Heart right ventricle (tissue), 16 donors: ENCODE results near the gene FCN3. TPM values are rescaled to one million over a fixed set of nuclear protein-coding genes. Genes with fewer than 3 reads are reported as not detected.
A peak's percentile ranks its signal among the peaks of the same experiment; 100 is the strongest.

Experiments used
- ATAC-seq, 8 donors: fragments of 200-7000 bp; cut with Tn5 transposase; one replicate each; pipeline ENCODE4 v1.9.1; 2020; ENCODE audit warnings: mild to moderate bottlenecking in 8 of 8, moderate library complexity in 8 of 8, moderate number of reproducible peaks in 1 of 8
- DNase-seq, 2 donors: peaks; one replicate each; pipeline ENCODE4 v3.0.0-alpha.2; 2020
- H3K27ac ChIP-seq, 10 donors: fragments of 200-600 bp; sonication (generic) in 2 of 10; one replicate each; pipeline versions ENCODE4 v1.5.0 to v1.8.0; 2020 to 2022; ENCODE audit warnings: mild to moderate bottlenecking in 3 of 10
- H3K27me3 ChIP-seq, 7 donors: fragments of 200-600 bp; one replicate each; pipeline ENCODE4 v1.8.0; 2021 to 2022; ENCODE audit warnings: mild to moderate bottlenecking in 2 of 7
- H3K36me3 ChIP-seq, 9 donors: fragments of 200-600 bp; sonication (generic) in 1 of 9; one replicate each; pipeline versions ENCODE4 v1.5.0 to v1.8.0; 2020 to 2022; ENCODE audit warnings: mild to moderate bottlenecking in 2 of 9
- H3K4me1 ChIP-seq, 9 donors: fragments of 200-600 bp; sonication (generic) in 1 of 9; one replicate each; pipeline versions ENCODE4 v1.5.0 to v1.8.0; 2020 to 2022; ENCODE audit warnings: mild to moderate bottlenecking in 4 of 9
- H3K4me3 ChIP-seq, 10 donors: fragments of 200-600 bp; sonication (generic) in 2 of 10; one replicate each; pipeline versions ENCODE4 v1.5.0 to v1.8.0; 2020 to 2022; ENCODE audit warnings: mild to moderate bottlenecking in 7 of 10, moderate library complexity in 2 of 10
- H3K9me3 ChIP-seq, 11 donors: fragments of 200-600 bp in 10 of 11; sonication (generic) in 2 of 11; one replicate each; pipeline versions ENCODE4 v1.5.0 to v1.8.0; 2013 to 2022; ENCODE audit warnings: mild to moderate bottlenecking in 2 of 11, control low read depth in 1 of 11, moderate library complexity in 1 of 11
- WGBS, 2 donors: extraction: QIAGEN DNeasy Blood & Tissue Kit; methylation state at CpG; one replicate each; pipeline ENCODE4 v1.1.7; 2013; ENCODE audit warnings: inconsistent platforms in 1 of 2; 5-methylcytosine and 5-hydroxymethylcytosine counted together
- intact Hi-C, 10 donors: fragments of 100-400 bp; cut with DNase I; formaldehyde crosslinking; loops; one replicate each; pipeline versions ENCODE4 v1.11.1 to v1.14.2; 2022
- polyA plus RNA-seq, 2 donors: library from polyadenylated mRNA; stranded (reverse); fragments of 200-250 nt; gene quantifications; one replicate each; pipeline ENCODE4 v1.2.3, GENCODE V29; 2013
- total RNA-seq, 10 donors: library from RNA; stranded (reverse); fragmentation: NEBNext Ultra II Directional in 3 of 10; extraction: Animal tissue kit (Norgen Biotek cat#: 25700) in 3 of 10; gene quantifications; one replicate each; pipeline versions ENCODE4 v1.2.1 to v1.2.4, GENCODE V29; 2021 to 2023
- TF ChIP-seq, protein P1 (sequence below), 9 donors: fragments of 200-600 bp; sonication (generic) in 2 of 9; IDR thresholded peaks; one replicate each; pipeline versions ENCODE4 v1.5.0 to v1.8.0; 2021 to 2022; ENCODE audit warnings: antibody characterized with exemption in 9 of 9, mild to moderate bottlenecking in 5 of 9, moderate library complexity in 1 of 9
- donor health status: Arrhythmogenic right ventricular cardiomyopathy.
- donor health status: ischemic (EF 13 %, LVEDD 7.1; RV severe dilation, severe dysfunction).
- donor health status: healthy with polysubstance abuse.
- donor health status: DM: no; HTN: yes; CAD: no.
- donor health status: DM: no; HTN: no; CAD: no.
- donor health status: ischemic (EF 25% LVEDD 6.9; RV normal size, moderate dysfunction).
- donor health status: ischemic (EF 25% LVEDD 5.7; RV mildly dilated, moderate dysfunction).
- donor health status: healthy.
- donor health status: DM: yes; HTN: yes; CAD: no.
- donor health status: Ischemic cardiomyopathy.
- donor health status: ischemic (EF 35%, LVEDD 5.7; RV mildly dilated, moderate dysfunction).
- donor health status: nonischemic (EF 11% LVEDD 7.7; RV severe dilation, severe dysfunction).
- donor health status: DM: yes; HTN: yes; CAD: no.
- donor health status: PGD.
- donor health status: ischemic (EF 29% LVEDD 5.4; RV normal size, mild dysfunction).
- donor health status: nonischemic (EF 23%, LVEDD 6.1; RV moderate dilation, normal function).

Gene FCN3
- total and polyA plus RNA-seq, 12 donors, result 1.6 to 210 (median 10.9) TPM

DNA sequence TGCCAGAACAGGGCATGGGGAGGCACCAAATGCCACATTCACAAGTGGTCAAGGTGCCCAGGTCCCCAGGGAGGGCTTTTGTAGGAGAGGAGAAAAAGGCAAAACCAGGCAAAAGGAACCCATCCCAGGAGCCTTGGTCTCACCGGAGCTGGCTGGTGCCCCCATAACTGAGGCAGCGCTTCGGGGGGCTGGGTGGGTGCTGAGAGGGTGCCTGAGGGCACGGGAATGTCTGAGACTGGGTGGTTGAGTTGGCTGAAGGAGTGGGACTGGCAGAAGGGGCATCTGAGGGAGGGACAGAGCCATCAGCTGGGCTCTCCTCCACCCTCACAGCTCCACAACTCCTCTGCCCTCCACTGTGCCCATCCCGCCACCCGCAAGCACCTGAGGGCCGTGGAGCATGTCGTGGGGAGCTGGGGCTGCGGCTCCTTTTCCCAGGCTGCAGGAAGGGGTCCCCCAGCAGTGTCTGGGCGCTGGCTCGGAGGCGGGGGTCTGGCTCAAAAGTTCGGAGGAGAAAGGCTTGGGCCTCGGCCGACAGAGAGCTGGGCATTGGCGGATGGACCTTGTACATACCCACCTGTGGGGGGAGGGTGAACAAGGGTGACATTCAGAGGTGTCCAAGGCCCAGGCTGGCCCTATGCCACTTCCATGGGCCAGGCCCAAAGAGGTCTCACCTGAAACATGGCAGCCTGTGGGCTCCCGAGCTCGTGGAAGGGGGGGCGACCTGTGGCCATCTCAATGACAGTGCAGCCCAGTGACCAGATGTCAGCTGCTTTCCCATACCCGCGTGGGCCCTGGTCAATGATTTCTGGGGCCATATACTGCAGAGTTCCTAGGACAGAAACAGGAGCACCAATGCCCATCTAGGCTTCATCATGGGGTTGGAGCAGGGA, 16.3 kb downstream of the FCN3 start:
- peaks cover 12 to 100% (median 64%) of the 10 kb centered on the region in 9 donors for H3K36me3 ChIP-seq
- no peaks in the 10 kb centered on the region for H3K27me3 ChIP-seq
- TF ChIP-seq, protein P1, sequence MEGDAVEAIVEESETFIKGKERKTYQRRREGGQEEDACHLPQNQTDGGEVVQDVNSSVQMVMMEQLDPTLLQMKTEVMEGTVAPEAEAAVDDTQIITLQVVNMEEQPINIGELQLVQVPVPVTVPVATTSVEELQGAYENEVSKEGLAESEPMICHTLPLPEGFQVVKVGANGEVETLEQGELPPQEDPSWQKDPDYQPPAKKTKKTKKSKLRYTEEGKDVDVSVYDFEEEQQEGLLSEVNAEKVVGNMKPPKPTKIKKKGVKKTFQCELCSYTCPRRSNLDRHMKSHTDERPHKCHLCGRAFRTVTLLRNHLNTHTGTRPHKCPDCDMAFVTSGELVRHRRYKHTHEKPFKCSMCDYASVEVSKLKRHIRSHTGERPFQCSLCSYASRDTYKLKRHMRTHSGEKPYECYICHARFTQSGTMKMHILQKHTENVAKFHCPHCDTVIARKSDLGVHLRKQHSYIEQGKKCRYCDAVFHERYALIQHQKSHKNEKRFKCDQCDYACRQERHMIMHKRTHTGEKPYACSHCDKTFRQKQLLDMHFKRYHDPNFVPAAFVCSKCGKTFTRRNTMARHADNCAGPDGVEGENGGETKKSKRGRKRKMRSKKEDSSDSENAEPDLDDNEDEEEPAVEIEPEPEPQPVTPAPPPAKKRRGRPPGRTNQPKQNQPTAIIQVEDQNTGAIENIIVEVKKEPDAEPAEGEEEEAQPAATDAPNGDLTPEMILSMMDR (IDR thresholded peaks at IDR 0.05), result no peak
- DNase-seq (no peak), ATAC-seq (no peak)
- no peak overlapping the region for H3K27ac ChIP-seq
- peaks cover 0 to 29% (median 10%) of the 10 kb centered on the region in 9 donors for H3K4me1 ChIP-seq
- intact Hi-C loops, result loop anchor here in 8 of 10 donors (5.0 to 10.0 kb wide), 2 partner anchors 34 to 53 kb away; partner anchors contain the start of gene GPR3 (in 8 of the 8)
- no peaks in the 10 kb centered on the region for H3K9me3 ChIP-seq
- no peak overlapping the region for H3K4me3 ChIP-seq
- 95% methylated on average over 21 of the region's 21 CpGs for WGBS, 2 donors

DNA sequence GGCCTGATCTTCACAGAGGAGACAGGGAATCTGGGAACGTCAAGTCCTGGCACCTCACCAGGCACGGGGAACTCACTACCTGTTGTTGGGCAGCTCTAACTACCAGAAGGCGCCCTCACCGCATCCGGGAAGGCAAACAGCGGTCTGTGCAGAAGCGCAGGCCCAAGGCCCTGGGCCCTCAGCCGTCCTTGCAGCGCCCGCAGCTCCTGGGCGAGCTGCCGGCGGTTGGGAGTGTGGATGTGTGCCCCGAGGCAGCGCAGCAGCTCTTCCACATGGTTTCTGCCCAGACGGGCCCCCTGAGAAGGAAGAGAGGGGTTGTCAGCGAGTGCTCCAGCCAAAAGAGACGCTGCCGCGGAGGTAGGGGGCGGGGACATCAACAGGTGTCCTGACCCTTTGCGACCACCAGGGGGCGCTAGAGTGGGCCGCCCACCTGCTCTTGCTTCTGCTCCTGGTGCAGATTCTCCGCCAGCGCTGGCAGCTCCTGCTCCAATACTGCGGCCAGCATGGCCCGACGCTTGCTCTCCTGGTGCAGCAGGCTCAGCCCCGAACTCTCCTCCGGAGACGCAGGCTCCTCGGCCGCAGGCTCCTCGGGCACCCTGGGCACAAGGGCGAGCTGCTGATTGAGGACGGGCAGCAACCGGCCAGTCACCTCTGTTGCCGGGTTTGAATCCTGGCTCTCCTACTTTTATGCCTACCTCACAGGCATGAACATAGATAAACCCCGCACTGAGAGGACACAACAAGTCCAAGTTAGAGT, 17.2 kb downstream of the FCN3 start:
- DNase-seq (peak; percentile 69 to 76), ATAC-seq (peak; percentile 33 to 87 (median 69))
- intact Hi-C loops, result loop anchor here in 8 of 10 donors (5.0 to 10.0 kb wide), 2 partner anchors 35 to 53 kb away; partner anchors contain the start of gene GPR3 (in 8 of the 8)
- peaks cover 0 to 29% (median 10%) of the 10 kb centered on the region in 9 donors for H3K4me1 ChIP-seq
- no peaks in the 10 kb centered on the region for H3K9me3 ChIP-seq
- peak overlapping the region in 2 of 10 donors; percentile 21 to 36 for H3K27ac ChIP-seq
- H3K4me3 ChIP-seq, result peak overlapping the region in 2 of 10 donors; percentile 15 to 41
- no peaks in the 10 kb centered on the region for H3K27me3 ChIP-seq
- WGBS, 2 donors, result 41 to 49% methylated on average over 40 of the region's 40 CpGs
- peaks cover 10 to 100% (median 56%) of the 10 kb centered on the region in 9 donors for H3K36me3 ChIP-seq
- TF ChIP-seq, protein P1 (IDR thresholded peaks at IDR 0.05), result peak; percentile 94 to 100 (median 98)

DNA sequence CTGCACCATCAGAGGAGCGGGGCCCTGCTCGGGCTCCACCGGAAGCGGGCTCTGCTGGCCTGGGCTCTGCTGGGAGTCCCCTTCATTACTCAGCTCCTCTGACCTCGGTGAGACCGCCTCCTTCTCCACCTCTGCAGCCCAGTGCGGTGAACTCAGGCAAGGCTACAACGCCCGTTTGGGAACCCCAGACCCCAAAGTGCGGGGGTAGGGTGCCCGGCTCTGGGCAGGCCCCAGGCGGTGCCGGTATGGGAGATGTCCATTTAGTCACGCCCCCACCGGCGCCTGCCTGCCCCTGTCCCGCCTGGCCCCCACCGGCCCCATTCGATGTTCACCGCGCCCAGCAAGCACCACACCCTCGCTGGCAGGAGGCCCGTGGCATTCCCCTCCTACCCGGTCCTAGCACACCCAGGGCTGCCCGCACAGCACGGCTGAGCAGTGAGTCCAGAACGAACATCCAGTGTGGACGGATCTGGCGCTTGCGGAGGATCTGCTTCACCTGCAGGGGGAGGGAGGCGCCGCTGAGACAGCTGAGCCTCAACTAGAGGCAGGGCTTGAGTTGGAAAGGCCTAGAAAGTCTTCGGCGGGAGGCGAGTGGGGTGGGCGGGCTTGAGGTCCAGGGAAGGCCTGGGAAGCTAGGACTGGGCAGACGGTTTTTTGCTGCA, 17.9 kb downstream of the FCN3 start:
- H3K27me3 ChIP-seq, result no peaks in the 10 kb centered on the region
- intact Hi-C loops, result loop anchor here in 8 of 10 donors (5.0 to 10.0 kb wide), 2 partner anchors 36 to 52 kb away; partner anchors contain the start of gene GPR3 (in 8 of the 8)
- no peak for DNase-seq
- peak overlapping the region in 2 of 10 donors; percentile 15 to 41 for H3K4me3 ChIP-seq
- H3K4me1 ChIP-seq, result peaks cover 0 to 29% (median 10%) of the 10 kb centered on the region in 9 donors
- H3K27ac ChIP-seq, result peak overlapping the region in 2 of 10 donors; percentile 21 to 36
- peak in 1 of 8 donors; percentile 7 for ATAC-seq
- peaks cover 8 to 93% (median 50%) of the 10 kb centered on the region in 9 donors for H3K36me3 ChIP-seq
- no peaks in the 10 kb centered on the region for H3K9me3 ChIP-seq
- 88 to 91% methylated on average over 37 of the region's 37 CpGs for WGBS, 2 donors
- TF ChIP-seq, protein P1 (IDR thresholded peaks at IDR 0.05), result no peak
